Measurements from ENCODE around the gene DYSF. TPM values are rescaled to one million over a fixed set of nuclear protein-coding genes. Genes with fewer than 3 reads are reported as not detected.

Gene DYSF
- polyA plus RNA-seq, 1 donor from 2014 or later, result 0.04 TPM

DNA sequence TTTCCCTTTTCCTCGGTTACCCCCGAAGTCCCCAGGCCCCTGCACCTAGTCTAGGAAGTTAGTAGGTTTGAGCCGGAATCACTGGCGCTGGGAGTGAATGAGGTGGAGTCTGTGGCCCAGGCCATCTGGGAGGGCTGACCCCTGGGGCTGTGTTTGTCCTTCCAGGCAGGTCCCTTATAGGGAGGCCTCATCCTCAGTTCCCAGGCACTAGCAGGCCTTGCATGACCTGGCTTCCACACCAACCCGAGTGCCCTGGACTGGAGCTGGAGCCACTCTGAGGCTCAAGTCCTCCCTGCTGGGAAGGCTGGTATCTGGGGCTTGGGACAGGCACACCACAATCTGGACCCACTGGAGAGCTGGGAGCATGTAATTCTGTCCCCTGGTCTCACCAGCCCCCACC lies 111.0 kb downstream of the DYSF start:
- no peak for TF ChIP-seq EZH2 (IDR thresholded peaks at IDR 0.05; ENCODE audit: borderline replicate concordance, insufficient read depth, low read length, poor library complexity, severe bottlenecking)
- no peak for TF ChIP-seq MXI1 (conservative IDR thresholded peaks at IDR 0.05; ENCODE audit: poor library complexity, severe bottlenecking)
- TF ChIP-seq TAF1 (IDR thresholded peaks at IDR 0.05; ENCODE audit: low read depth), result no peak
- TF ChIP-seq, protein P1, sequence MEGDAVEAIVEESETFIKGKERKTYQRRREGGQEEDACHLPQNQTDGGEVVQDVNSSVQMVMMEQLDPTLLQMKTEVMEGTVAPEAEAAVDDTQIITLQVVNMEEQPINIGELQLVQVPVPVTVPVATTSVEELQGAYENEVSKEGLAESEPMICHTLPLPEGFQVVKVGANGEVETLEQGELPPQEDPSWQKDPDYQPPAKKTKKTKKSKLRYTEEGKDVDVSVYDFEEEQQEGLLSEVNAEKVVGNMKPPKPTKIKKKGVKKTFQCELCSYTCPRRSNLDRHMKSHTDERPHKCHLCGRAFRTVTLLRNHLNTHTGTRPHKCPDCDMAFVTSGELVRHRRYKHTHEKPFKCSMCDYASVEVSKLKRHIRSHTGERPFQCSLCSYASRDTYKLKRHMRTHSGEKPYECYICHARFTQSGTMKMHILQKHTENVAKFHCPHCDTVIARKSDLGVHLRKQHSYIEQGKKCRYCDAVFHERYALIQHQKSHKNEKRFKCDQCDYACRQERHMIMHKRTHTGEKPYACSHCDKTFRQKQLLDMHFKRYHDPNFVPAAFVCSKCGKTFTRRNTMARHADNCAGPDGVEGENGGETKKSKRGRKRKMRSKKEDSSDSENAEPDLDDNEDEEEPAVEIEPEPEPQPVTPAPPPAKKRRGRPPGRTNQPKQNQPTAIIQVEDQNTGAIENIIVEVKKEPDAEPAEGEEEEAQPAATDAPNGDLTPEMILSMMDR (IDR thresholded peaks at IDR 0.05; ENCODE audit: poor library complexity, severe bottlenecking), result no peak
- TF ChIP-seq SMC3 (conservative IDR thresholded peaks at IDR 0.05; ENCODE audit: poor library complexity), result no peak
- TF ChIP-seq EP300 (conservative IDR thresholded peaks at IDR 0.05; ENCODE audit: poor library complexity, severe bottlenecking), result no peak
- TF ChIP-seq RAD21 (conservative IDR thresholded peaks at IDR 0.05), result no peak
- TF ChIP-seq, protein P2, sequence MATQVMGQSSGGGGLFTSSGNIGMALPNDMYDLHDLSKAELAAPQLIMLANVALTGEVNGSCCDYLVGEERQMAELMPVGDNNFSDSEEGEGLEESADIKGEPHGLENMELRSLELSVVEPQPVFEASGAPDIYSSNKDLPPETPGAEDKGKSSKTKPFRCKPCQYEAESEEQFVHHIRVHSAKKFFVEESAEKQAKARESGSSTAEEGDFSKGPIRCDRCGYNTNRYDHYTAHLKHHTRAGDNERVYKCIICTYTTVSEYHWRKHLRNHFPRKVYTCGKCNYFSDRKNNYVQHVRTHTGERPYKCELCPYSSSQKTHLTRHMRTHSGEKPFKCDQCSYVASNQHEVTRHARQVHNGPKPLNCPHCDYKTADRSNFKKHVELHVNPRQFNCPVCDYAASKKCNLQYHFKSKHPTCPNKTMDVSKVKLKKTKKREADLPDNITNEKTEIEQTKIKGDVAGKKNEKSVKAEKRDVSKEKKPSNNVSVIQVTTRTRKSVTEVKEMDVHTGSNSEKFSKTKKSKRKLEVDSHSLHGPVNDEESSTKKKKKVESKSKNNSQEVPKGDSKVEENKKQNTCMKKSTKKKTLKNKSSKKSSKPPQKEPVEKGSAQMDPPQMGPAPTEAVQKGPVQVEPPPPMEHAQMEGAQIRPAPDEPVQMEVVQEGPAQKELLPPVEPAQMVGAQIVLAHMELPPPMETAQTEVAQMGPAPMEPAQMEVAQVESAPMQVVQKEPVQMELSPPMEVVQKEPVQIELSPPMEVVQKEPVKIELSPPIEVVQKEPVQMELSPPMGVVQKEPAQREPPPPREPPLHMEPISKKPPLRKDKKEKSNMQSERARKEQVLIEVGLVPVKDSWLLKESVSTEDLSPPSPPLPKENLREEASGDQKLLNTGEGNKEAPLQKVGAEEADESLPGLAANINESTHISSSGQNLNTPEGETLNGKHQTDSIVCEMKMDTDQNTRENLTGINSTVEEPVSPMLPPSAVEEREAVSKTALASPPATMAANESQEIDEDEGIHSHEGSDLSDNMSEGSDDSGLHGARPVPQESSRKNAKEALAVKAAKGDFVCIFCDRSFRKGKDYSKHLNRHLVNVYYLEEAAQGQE (IDR thresholded peaks at IDR 0.05; ENCODE audit: borderline replicate concordance), result no peak
- no peak for TF ChIP-seq POLR2AphosphoS5 (IDR thresholded peaks at IDR 0.05)
- no peaks in the 10 kb centered on the region for H3K9me3 ChIP-seq (ENCODE audit: low read length)
- H3K27ac ChIP-seq (ENCODE audit: low read length), result no peak overlapping the region
- no peak overlapping the region for H3K4me3 ChIP-seq (ENCODE audit: low read length)
- H2AFZ ChIP-seq (ENCODE audit: low read depth, low read length), result no peak overlapping the region
- no peaks in the 10 kb centered on the region for H3K27me3 ChIP-seq (ENCODE audit: insufficient read depth, low read depth, low read length)
- H3K36me3 ChIP-seq (ENCODE audit: insufficient read depth, low read length), result no peaks in the 10 kb centered on the region
- H3K4me2 ChIP-seq (ENCODE audit: low read length), result no peak overlapping the region
- H3K79me2 ChIP-seq (replicated peaks; ENCODE audit: insufficient read depth, low read length), result no peaks in the 10 kb centered on the region
- no peaks in the 10 kb centered on the region for H3K9me2 ChIP-seq (ENCODE audit: insufficient read depth, low read length)
- no peak overlapping the region for H3K9ac ChIP-seq (ENCODE audit: low read length)
- no peaks in the 10 kb centered on the region for H4K20me1 ChIP-seq (ENCODE audit: insufficient read depth)
- H3F3A ChIP-seq (ENCODE audit: insufficient read depth, low read length, poor library complexity, severe bottlenecking), result no peaks in the 10 kb centered on the region

DNA sequence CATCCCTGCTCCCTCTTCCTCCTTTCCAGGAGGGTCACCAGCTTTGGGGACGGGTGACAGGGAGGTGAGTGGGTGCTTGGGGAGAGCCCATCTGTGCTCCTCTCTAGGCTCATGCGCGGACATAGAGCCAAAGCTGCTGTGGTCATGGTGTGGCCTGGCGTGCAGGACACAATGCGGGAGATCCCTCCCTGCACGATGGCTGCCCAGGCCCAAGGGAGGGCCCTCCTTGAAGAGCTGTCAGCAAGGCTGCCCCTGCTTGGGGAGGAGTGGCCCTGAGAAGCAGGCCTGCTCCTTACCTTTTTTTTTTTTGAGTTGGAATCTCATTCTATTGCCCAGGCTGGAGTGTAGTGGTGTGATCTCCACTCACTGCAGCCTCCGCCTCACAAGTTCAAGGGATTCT lies 111.4 kb downstream of the DYSF start:
- no peaks in the 10 kb centered on the region for H3F3A ChIP-seq (ENCODE audit: insufficient read depth, low read length, poor library complexity, severe bottlenecking)
- H3K27ac ChIP-seq (ENCODE audit: low read length), result no peak overlapping the region
- no peaks in the 10 kb centered on the region for H3K36me3 ChIP-seq (ENCODE audit: insufficient read depth, low read length)
- H3K4me3 ChIP-seq (ENCODE audit: low read length), result no peak overlapping the region
- no peaks in the 10 kb centered on the region for H3K79me2 ChIP-seq (replicated peaks; ENCODE audit: insufficient read depth, low read length)
- no peaks in the 10 kb centered on the region for H3K27me3 ChIP-seq (ENCODE audit: insufficient read depth, low read depth, low read length)
- H3K9ac ChIP-seq (ENCODE audit: low read length), result no peak overlapping the region
- TF ChIP-seq POLR2AphosphoS5 (IDR thresholded peaks at IDR 0.05) (no peak), SMC3 (conservative IDR thresholded peaks at IDR 0.05; ENCODE audit: poor library complexity) (no peak), EZH2 (IDR thresholded peaks at IDR 0.05; ENCODE audit: borderline replicate concordance, insufficient read depth, low read length, poor library complexity, severe bottlenecking) (no peak), TAF1 (IDR thresholded peaks at IDR 0.05; ENCODE audit: low read depth) (no peak), MXI1 (conservative IDR thresholded peaks at IDR 0.05; ENCODE audit: poor library complexity, severe bottlenecking) (no peak), RAD21 (conservative IDR thresholded peaks at IDR 0.05) (no peak), EP300 (conservative IDR thresholded peaks at IDR 0.05; ENCODE audit: poor library complexity, severe bottlenecking) (no peak)
- TF ChIP-seq, protein P1 (IDR thresholded peaks at IDR 0.05; ENCODE audit: poor library complexity, severe bottlenecking), result no peak
- TF ChIP-seq, protein P2 (IDR thresholded peaks at IDR 0.05; ENCODE audit: borderline replicate concordance), result no peak
- H3K9me2 ChIP-seq (ENCODE audit: insufficient read depth, low read length), result no peaks in the 10 kb centered on the region
- H2AFZ ChIP-seq (ENCODE audit: low read depth, low read length), result no peak overlapping the region
- no peak overlapping the region for H3K4me2 ChIP-seq (ENCODE audit: low read length)
- no peaks in the 10 kb centered on the region for H3K9me3 ChIP-seq (ENCODE audit: low read length)
- no peaks in the 10 kb centered on the region for H4K20me1 ChIP-seq (ENCODE audit: insufficient read depth)

Data from neural cell (in vitro differentiated cells).